GM12873 (cell line): Measurements from ENCODE around the gene CACNA2D2.
A peak's percentile ranks its signal among the peaks of the same experiment; 100 is the strongest.

ENCODE experiments used
- CTCF ChIP-seq: IDR thresholded peaks from 2 replicates; pipeline ENCODE4 v1.5.1; 2012; ENCODE audit warnings: low read depth, mild to moderate bottlenecking, moderate library complexity, low read length, control low read depth; ENCODE audit not compliant: insufficient read depth; ENCODE audit errors: missing control alignments

CACNA2D2 gene

GRCh38 chr3:50327129-50327528 is 176.3 kb downstream of the CACNA2D2 start:
- TF ChIP-seq CTCF: no peak

GRCh38 chr3:50326182-50326541 is 177.3 kb downstream of the CACNA2D2 start:
- TF ChIP-seq CTCF: no peak

GRCh38 chr3:50325497-50326181 is 177.8 kb downstream of the CACNA2D2 start:
- TF ChIP-seq CTCF: no peak

GRCh38 chr3:50325113-50325480 is 178.3 kb downstream of the CACNA2D2 start:
- no peak for TF ChIP-seq CTCF

GRCh38 chr3:50324351-50325112 is 178.9 kb downstream of the CACNA2D2 start:
- TF ChIP-seq CTCF: peak; percentile 88

GRCh38 chr3:50323614-50324199 is 179.7 kb downstream of the CACNA2D2 start:
- no peak for TF ChIP-seq CTCF

- TF ChIP-seq CTCF: no peak
These were observed 180.3 kb downstream of the CACNA2D2 start for GRCh38 chr3:50323092-50323600.
